Measurements from ENCODE around the gene PGK1.
"Not testable (repeated sequence)": the region's sequence is repeated elsewhere in the genome, so short reads cannot be mapped to it uniquely, and the experiment has no call there.

- TF ChIP-seq CTCF (conservative IDR thresholded peaks at IDR 0.05; ENCODE audit: low read depth in 2 of 2); EZH2 (IDR thresholded peaks at IDR 0.05; ENCODE audit: low read depth, unreplicated experiment); CREB1 (CRISPR knock-in tag; IDR thresholded peaks at IDR 0.05; ENCODE audit: low read depth); REST (IDR thresholded peaks at IDR 0.05; ENCODE audit: unreplicated experiment); EZH2phosphoT487 (IDR thresholded peaks at IDR 0.05; ENCODE audit: unreplicated experiment); POLR2AphosphoS5 (IDR thresholded peaks at IDR 0.05; ENCODE audit: low read depth); ZNF331 (CRISPR knock-in tag; IDR thresholded peaks at IDR 0.05; ENCODE audit: low read depth): not testable (repeated sequence)
- TF ChIP-seq, protein P1, sequence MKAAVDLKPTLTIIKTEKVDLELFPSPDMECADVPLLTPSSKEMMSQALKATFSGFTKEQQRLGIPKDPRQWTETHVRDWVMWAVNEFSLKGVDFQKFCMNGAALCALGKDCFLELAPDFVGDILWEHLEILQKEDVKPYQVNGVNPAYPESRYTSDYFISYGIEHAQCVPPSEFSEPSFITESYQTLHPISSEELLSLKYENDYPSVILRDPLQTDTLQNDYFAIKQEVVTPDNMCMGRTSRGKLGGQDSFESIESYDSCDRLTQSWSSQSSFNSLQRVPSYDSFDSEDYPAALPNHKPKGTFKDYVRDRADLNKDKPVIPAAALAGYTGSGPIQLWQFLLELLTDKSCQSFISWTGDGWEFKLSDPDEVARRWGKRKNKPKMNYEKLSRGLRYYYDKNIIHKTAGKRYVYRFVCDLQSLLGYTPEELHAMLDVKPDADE (IDR thresholded peaks at IDR 0.05), result not testable (repeated sequence)
- TF ChIP-seq, protein P2, sequence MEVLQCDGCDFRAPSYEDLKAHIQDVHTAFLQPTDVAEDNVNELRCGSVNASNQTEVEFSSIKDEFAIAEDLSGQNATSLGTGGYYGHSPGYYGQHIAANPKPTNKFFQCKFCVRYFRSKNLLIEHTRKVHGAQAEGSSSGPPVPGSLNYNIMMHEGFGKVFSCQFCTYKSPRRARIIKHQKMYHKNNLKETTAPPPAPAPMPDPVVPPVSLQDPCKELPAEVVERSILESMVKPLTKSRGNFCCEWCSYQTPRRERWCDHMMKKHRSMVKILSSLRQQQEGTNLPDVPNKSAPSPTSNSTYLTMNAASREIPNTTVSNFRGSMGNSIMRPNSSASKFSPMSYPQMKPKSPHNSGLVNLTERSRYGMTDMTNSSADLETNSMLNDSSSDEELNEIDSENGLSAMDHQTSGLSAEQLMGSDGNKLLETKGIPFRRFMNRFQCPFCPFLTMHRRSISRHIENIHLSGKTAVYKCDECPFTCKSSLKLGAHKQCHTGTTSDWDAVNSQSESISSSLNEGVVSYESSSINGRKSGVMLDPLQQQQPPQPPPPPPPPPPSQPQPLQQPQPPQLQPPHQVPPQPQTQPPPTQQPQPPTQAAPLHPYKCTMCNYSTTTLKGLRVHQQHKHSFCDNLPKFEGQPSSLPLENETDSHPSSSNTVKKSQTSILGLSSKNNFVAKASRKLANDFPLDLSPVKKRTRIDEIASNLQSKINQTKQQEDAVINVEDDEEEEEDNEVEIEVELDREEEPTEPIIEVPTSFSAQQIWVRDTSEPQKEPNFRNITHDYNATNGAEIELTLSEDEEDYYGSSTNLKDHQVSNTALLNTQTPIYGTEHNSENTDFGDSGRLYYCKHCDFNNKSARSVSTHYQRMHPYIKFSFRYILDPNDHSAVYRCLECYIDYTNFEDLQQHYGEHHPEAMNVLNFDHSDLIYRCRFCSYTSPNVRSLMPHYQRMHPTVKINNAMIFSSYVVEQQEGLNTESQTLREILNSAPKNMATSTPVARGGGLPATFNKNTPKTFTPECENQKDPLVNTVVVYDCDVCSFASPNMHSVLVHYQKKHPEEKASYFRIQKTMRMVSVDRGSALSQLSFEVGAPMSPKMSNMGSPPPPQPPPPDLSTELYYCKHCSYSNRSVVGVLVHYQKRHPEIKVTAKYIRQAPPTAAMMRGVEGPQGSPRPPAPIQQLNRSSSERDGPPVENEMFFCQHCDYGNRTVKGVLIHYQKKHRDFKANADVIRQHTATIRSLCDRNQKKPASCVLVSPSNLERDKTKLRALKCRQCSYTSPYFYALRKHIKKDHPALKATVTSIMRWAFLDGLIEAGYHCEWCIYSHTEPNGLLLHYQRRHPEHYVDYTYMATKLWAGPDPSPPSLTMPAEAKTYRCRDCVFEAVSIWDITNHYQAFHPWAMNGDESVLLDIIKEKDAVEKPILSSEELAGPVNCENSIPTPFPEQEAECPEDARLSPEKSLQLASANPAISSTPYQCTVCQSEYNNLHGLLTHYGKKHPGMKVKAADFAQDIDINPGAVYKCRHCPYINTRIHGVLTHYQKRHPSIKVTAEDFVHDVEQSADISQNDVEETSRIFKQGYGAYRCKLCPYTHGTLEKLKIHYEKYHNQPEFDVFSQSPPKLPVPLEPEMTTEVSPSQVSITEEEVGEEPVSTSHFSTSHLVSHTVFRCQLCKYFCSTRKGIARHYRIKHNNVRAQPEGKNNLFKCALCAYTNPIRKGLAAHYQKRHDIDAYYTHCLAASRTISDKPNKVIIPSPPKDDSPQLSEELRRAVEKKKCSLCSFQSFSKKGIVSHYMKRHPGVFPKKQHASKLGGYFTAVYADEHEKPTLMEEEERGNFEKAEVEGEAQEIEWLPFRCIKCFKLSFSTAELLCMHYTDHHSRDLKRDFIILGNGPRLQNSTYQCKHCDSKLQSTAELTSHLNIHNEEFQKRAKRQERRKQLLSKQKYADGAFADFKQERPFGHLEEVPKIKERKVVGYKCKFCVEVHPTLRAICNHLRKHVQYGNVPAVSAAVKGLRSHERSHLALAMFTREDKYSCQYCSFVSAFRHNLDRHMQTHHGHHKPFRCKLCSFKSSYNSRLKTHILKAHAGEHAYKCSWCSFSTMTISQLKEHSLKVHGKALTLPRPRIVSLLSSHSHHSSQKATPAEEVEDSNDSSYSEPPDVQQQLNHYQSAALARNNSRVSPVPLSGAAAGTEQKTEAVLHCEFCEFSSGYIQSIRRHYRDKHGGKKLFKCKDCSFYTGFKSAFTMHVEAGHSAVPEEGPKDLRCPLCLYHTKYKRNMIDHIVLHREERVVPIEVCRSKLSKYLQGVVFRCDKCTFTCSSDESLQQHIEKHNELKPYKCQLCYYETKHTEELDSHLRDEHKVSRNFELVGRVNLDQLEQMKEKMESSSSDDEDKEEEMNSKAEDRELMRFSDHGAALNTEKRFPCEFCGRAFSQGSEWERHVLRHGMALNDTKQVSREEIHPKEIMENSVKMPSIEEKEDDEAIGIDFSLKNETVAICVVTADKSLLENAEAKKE (CRISPR knock-in tag; IDR thresholded peaks at IDR 0.05), result not testable (repeated sequence)
These were observed 53.8 kb downstream of the PGK1 start for GRCh38 chrX:78157846-78158245.
